NCI-H774 (cell line): ENCODE measurements around the gene BBS5.
"Not testable (repeated sequence)": the region's sequence is repeated elsewhere in the genome, so short reads cannot be mapped to it uniquely, and the experiment has no call there.

Experiments used
- DNase-seq: peaks from one replicate; lab custom pipeline; 2025; lab: John Stamatoyannopoulos, UW

The BBS5 gene

GRCh38 chr2:169486487-169486886 is 7.2 kb downstream of the BBS5 start:
- no peak for DNase-seq

- no peak for DNase-seq
Observed at GRCh38 chr2:169490834-169491233, 11.5 kb downstream of the BBS5 start.

GRCh38 chr2:169491378-169491777 is 12.1 kb downstream of the BBS5 start:
- no peak for DNase-seq

- no peak for DNase-seq
Observed at GRCh38 chr2:169493360-169493759, 14.1 kb downstream of the BBS5 start.

GRCh38 chr2:169495310-169495928 is 16.1 kb downstream of the BBS5 start:
- DNase-seq: no peak

DNA sequence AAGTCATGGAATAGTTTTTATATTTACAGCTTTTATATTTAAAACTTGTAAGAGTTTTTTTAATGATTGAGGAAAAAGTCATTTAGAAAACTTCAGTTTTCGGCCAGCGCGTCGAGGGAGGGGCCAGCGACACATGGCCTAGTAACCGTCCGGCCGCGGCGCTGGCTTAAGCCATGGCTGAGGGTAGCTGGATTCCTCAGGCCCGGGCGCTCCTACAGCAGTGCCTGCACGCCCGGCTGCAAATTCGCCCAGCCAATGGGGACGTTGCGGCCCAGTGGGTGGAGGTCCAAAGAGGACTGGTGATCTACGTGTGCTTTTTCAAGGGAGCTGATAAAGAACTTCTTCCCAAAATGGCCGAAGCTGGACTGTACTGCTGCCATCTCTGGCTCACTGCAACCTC is 25.4 kb downstream of the BBS5 start:
- DNase-seq: no peak

DNA sequence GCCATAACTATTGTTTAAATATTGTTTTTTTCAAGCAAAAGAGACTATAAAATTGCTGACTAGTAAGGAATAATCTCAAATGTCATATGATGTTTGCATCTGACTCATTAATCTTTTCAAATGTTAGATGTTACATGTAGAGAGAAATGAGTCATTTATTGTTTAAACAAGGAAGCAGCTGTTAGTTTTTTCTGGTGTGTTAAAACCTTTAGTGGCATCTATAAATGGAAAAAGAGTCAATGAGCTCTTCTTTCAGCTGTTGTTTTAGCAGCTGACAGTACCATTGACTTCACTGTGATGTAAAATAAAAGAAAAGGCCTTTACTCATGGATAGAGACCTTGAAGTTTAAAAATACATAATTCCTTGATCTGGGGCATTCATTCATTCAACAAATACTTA is 28.4 kb downstream of the BBS5 start:
- peak; percentile 78 for DNase-seq

- DNase-seq: no peak
Observed at GRCh38 chr2:169509298-169509885, 30.1 kb downstream of the BBS5 start, which contains the start of gene KLHL41. TSS of gene KLHL41 (plus strand) at chr2:169509702. CDS start at chr2:169509779, 77 bp downstream.

DNA sequence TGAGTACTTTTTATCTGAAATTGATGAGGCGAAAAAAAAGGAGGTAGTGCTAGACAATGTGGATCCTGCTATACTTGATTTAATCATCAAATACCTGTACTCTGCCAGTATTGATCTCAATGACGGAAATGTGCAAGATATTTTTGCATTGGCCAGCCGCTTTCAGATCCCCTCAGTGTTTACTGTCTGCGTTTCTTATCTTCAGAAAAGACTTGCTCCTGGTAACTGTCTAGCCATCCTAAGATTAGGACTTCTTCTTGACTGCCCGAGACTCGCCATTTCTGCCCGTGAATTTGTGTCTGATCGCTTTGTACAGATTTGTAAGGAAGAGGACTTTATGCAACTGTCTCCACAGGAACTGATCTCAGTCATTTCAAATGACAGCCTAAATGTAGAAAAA is 30.7 kb downstream of the BBS5 start:
- no peak for DNase-seq

DNA sequence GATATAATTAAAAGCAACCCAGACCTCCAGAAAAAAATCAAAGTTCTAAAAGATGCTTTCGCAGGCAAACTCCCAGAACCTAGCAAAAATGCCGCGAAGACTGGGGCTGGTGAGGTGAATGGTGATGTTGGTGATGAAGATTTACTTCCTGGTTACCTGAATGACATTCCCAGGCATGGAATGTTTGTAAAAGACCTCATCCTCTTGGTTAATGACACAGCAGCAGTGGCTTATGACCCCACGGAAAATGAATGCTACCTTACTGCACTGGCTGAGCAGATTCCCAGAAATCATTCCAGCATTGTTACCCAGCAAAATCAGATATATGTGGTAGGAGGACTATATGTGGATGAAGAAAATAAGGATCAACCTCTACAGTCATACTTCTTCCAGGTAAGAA is 31.2 kb downstream of the BBS5 start:
- no peak for DNase-seq

DNA sequence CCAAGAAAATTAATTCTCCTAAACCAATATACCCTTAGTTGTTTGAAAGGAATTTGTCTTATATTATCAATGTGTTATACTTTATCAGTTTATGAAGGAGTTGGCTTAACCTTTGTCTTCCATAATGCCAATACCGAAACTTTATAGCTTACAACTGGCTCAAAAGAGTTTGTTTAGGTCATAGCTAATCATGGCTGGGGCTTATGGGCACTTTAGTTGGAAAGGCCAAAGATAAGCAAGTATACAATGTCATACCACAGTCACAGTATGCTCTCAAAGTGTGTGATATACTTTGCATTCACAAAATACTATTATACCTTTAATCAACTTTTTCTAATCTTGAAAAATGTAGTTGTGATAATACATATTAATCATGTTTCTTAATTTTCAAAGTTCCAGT is 32.5 kb downstream of the BBS5 start:
- no peak for DNase-seq

GRCh38 chr2:169512525-169512924 is 33.2 kb downstream of the BBS5 start:
- no peak for DNase-seq

DNA sequence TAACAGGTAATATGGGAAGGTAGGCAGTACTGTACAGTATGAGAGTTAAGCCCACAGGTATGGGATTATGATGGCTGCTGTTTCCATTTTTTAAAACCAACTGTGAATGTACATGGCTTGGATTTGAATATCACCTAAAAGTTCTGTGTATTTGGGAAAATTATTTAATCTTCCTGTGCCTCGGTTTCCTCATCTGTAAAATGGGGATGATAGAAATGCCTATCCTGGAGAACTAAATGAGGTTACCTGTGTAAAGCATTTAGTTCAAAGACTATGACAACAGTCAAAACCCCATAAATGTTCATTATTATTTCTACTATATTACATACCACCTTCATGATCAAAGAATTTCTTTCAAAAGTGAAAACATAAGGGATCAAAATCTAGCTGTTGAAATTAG is 33.8 kb downstream of the BBS5 start:
- DNase-seq: no peak

GRCh38 chr2:169513926-169514325 is 34.6 kb downstream of the BBS5 start:
- DNase-seq: no peak

DNA sequence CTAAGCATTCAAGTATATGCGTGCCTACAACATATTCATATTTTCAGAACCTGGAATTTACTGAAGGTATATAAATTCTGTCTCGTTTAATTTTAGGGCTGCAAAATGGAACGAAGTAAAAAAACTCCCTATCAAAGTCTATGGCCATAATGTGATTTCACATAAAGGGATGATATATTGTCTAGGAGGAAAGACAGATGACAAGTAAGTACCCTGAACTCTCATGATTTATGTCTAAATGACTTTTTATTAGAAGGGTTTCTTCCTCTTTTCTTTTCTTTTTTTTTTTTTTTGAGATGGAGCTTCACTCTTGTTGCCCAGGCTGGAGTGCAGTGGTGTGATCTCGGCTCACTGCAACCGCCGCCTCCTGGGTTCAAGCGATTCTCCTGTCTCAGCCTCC is 35.5 kb downstream of the BBS5 start:
- not testable (repeated sequence) for DNase-seq

GRCh38 chr2:169516488-169516995 is 37.2 kb downstream of the BBS5 start:
- not testable (repeated sequence) for DNase-seq

- DNase-seq: no peak
Observed at GRCh38 chr2:169520896-169521295, 41.6 kb downstream of the BBS5 start.

- no peak for DNase-seq
Observed at GRCh38 chr2:169523681-169524080, 44.4 kb downstream of the BBS5 start.

- DNase-seq: peak; percentile 38
Observed at GRCh38 chr2:169525434-169525833, 46.1 kb downstream of the BBS5 start.

GRCh38 chr2:169526451-169526850 is 47.2 kb downstream of the BBS5 start:
- DNase-seq: no peak

- no peak for DNase-seq
Observed at GRCh38 chr2:169528271-169528701, 49.0 kb downstream of the BBS5 start.

- not testable (repeated sequence) for DNase-seq
Observed at GRCh38 chr2:169539460-169539859, 60.2 kb downstream of the BBS5 start.

- no peak for DNase-seq
Observed at GRCh38 chr2:169540146-169540545, 60.9 kb downstream of the BBS5 start.

DNA sequence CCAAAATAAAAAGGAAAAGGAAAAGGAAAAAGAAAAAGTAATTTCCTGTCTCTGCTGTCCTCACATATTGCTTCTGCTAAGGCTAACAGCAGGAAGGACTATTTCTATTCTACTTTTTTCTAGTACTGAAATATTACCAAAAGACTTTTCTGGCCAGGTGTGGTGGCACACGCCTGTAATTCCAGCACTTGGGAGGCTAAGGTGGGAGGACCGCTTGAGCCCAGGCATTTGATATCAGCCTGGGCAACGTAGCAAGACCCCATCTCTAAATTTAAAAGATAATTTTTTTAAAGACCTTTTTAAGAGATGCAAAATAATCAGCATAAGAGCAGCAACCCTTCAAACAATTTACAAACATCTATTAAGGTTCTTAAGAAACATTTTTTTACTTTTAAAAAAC is 63.1 kb downstream of the BBS5 start:
- no peak for DNase-seq
